Lung (tissue), 12 donors: Measurements from ENCODE around the gene DNAJB13. TPM values are rescaled to one million over a fixed set of nuclear protein-coding genes. Genes with fewer than 3 reads are reported as not detected.

ENCODE experiments used
- ATAC-seq: fragments of 200-7000 bp; cut with Tn5 transposase; one replicate; pipeline ENCODE4 v1.9.1; 2020; ENCODE audit warnings: moderate number of reproducible peaks; ENCODE audit not compliant: insufficient read depth, low FRiP score
- DNase-seq, 3 donors: peaks; one replicate each; pipeline ENCODE4 v3.0.0-alpha.2; 2013 to 2017
- H3K27ac ChIP-seq, 2 donors: one replicate each; pipeline ENCODE4 v1.5.1; 2013; ENCODE audit warnings: mild to moderate bottlenecking in 2 of 2, moderate library complexity in 2 of 2, control low read depth in 1 of 2, inconsistent platforms in 1 of 2, low read depth in 1 of 2, low read length in 1 of 2
- H3K27me3 ChIP-seq, 3 donors: one replicate each; pipeline ENCODE4 v1.5.1; 2013; ENCODE audit warnings: low read length in 2 of 3; ENCODE audit not compliant: control insufficient read depth in 3 of 3, insufficient read depth in 3 of 3
- H3K36me3 ChIP-seq, 4 donors: one replicate each; pipeline ENCODE4 v1.5.1; 2013; ENCODE audit warnings: low read length in 4 of 4, mild to moderate bottlenecking in 1 of 4, moderate library complexity in 1 of 4; ENCODE audit not compliant: control insufficient read depth in 4 of 4, insufficient read depth in 4 of 4
- H3K4me1 ChIP-seq, 5 donors: one replicate each; pipeline ENCODE4 v1.5.1; 2013; ENCODE audit warnings: low read length in 5 of 5, mild to moderate bottlenecking in 2 of 5, moderate library complexity in 1 of 5; ENCODE audit not compliant: control insufficient read depth in 5 of 5, insufficient read depth in 5 of 5
- H3K4me3 ChIP-seq: one replicate; pipeline ENCODE4 v1.5.1; 2013; ENCODE audit warnings: mild to moderate bottlenecking, control low read depth, moderate library complexity
- H3K9ac ChIP-seq, 2 donors: one replicate each; pipeline ENCODE4 v1.5.1; 2013; ENCODE audit warnings: low read length in 2 of 2, control low read depth in 1 of 2; ENCODE audit not compliant: insufficient read depth in 1 of 2
- H3K9me3 ChIP-seq, 4 donors: one replicate each; pipeline ENCODE4 v1.5.1; 2013; ENCODE audit warnings: low read length in 3 of 4, mild to moderate bottlenecking in 1 of 4, moderate library complexity in 1 of 4; ENCODE audit not compliant: control insufficient read depth in 4 of 4, insufficient read depth in 3 of 4
- CTCF ChIP-seq: IDR thresholded peaks from 2 replicates; pipeline ENCODE4 v1.5.1; 2012; ENCODE audit warnings: mild to moderate bottlenecking; ENCODE audit errors: control extremely low read depth, extremely low read depth
- WGBS, 2 donors: extraction: QIAGEN DNeasy Blood & Tissue Kit; methylation state at CpG; one replicate each; pipeline ENCODE4 v1.1.7; 2013; 5-methylcytosine and 5-hydroxymethylcytosine counted together
- polyA plus RNA-seq, 2 donors: library from polyadenylated mRNA; stranded (reverse); fragments of 200-250 nt; gene quantifications; one replicate each; pipeline ENCODE4 v1.2.1, GENCODE V29; 2013
- total RNA-seq, 2 donors: library from RNA; depleted of rRNA in 1 of 2; stranded (reverse); fragments of >200 nt in 1 of 2; gene quantifications; one replicate each; pipeline ENCODE4 v1.2.1, GENCODE V29; 2014 to 2021
- donor health status: control.
- donor health status: control.
- donor health status: Bipolar disorder and iron deficiency.
- donor health status: healthy.
- donor health status: DM: yes; HTN: yes; CAD: no.

DNAJB13 gene
- total and polyA plus RNA-seq, 4 donors, result 5.4 to 11.9 (median 6.4) TPM

GRCh38 chr11:74005721-74006517 lies 55.1 kb downstream of the DNAJB13 start:
- no peak for TF ChIP-seq CTCF
- H3K27me3 ChIP-seq, result no peaks in the 10 kb centered on the region
- DNase-seq (no peak), ATAC-seq (no peak)
- H3K36me3 ChIP-seq, result peaks cover 8 to 17% (median 12%) of the 10 kb centered on the region in 4 donors
- H3K27ac ChIP-seq, result no peak overlapping the region
- no peak overlapping the region for H3K9ac ChIP-seq
- H3K4me1 ChIP-seq, result no peaks in the 10 kb centered on the region
- no peak overlapping the region for H3K4me3 ChIP-seq
- 96 to 98% methylated on average over 29 of the region's 29 CpGs for WGBS, 2 donors
- H3K9me3 ChIP-seq, result no peaks in the 10 kb centered on the region

- TF ChIP-seq CTCF, result no peak
- no peaks in the 10 kb centered on the region for H3K27me3 ChIP-seq
- no peak for DNase-seq
- no peaks in the 10 kb centered on the region for H3K4me1 ChIP-seq
- WGBS, 2 donors, result 89 to 92% methylated on average over 7 of the region's 7 CpGs
- H3K4me3 ChIP-seq, result no peak overlapping the region
- H3K9ac ChIP-seq, result no peak overlapping the region
- H3K27ac ChIP-seq, result no peak overlapping the region
- peaks cover 8 to 20% (median 12%) of the 10 kb centered on the region in 4 donors for H3K36me3 ChIP-seq
- no peak for ATAC-seq
- no peaks in the 10 kb centered on the region for H3K9me3 ChIP-seq
Measured at GRCh38 chr11:74006743-74007304, 56.0 kb downstream of the DNAJB13 start.

- Histone ChIP-seq H3K27ac (no peak overlapping the region), H3K9ac (no peak overlapping the region), H3K9me3 (no peaks in the 10 kb centered on the region), H3K4me1 (no peaks in the 10 kb centered on the region), H3K36me3 (peaks cover 6 to 21% (median 8%) of the 10 kb centered on the region in 4 donors), H3K27me3 (no peaks in the 10 kb centered on the region), H3K4me3 (no peak overlapping the region)
- 88 to 89% methylated on average over 6 of the region's 6 CpGs for WGBS, 2 donors
- TF ChIP-seq CTCF, result no peak
- ATAC-seq (no peak), DNase-seq (no peak)
Measured at GRCh38 chr11:74007691-74008372, 57.0 kb downstream of the DNAJB13 start.
